RWPE2 (cell line): ENCODE results near the gene COL21A1.

ENCODE experiments used
- ATAC-seq: fragments of 200-7000 bp; cut with Tn5 transposase; 3 replicates; pipeline ENCODE4 v1.9.1; 2021; ENCODE audit warnings: low read depth
- DNase-seq: peaks from one replicate; pipeline ENCODE4 v3.0.0-alpha.2; 2020; ENCODE audit warnings: low spot score
- H3K27ac ChIP-seq: fragments of 450-650 bp; 2 replicates; pipeline ENCODE4 v1.5.1; 2017; ENCODE audit warnings: mild to moderate bottlenecking; ENCODE audit not compliant: poor library complexity, severe bottlenecking
- H3K27me3 ChIP-seq: fragments of 250-450 bp; sonication (Bioruptor Pico); 2 replicates; pipeline ENCODE4 v1.5.1; 2021; ENCODE audit warnings: mild to moderate bottlenecking, moderate library complexity; ENCODE audit not compliant: insufficient read depth, poor library complexity, severe bottlenecking
- H3K36me3 ChIP-seq: fragments of 250-450 bp; sonication (Bioruptor Pico); 2 replicates; pipeline ENCODE4 v1.5.1; 2020; ENCODE audit warnings: low read depth, mild to moderate bottlenecking, moderate library complexity
- H3K4me1 ChIP-seq: fragments of 250-450 bp; sonication (Bioruptor Pico); 2 replicates; pipeline ENCODE4 v1.5.1; 2021; ENCODE audit warnings: mild to moderate bottlenecking, moderate library complexity; ENCODE audit not compliant: insufficient read depth, poor library complexity, severe bottlenecking
- H3K4me3 ChIP-seq: fragments of 250-450 bp; sonication (Bioruptor Pico); 2 replicates; pipeline ENCODE4 v1.5.1; 2021; ENCODE audit warnings: mild to moderate bottlenecking, moderate library complexity; ENCODE audit not compliant: severe bottlenecking
- H3K9me3 ChIP-seq: fragments of 250-450 bp; sonication (Bioruptor Pico); 2 replicates; pipeline ENCODE4 v1.5.1; 2021; ENCODE audit warnings: mild to moderate bottlenecking, moderate library complexity; ENCODE audit not compliant: severe bottlenecking
- CTCF ChIP-seq: fragments of 450-650 bp; IDR thresholded peaks from one replicate; pipeline ENCODE4 v1.5.1; 2017; ENCODE audit warnings: mild to moderate bottlenecking, moderate library complexity; ENCODE audit not compliant: poor library complexity, severe bottlenecking

The COL21A1 gene

GRCh38 chr6:56172144-56172543 lies 75.2 kb downstream of the COL21A1 start:
- ATAC-seq (no peak), DNase-seq (no peak)
- Histone ChIP-seq H3K36me3 (no peaks in the 10 kb centered on the region), H3K4me3 (no peak overlapping the region), H3K27ac (no peak overlapping the region), H3K9me3 (peaks cover 4% of the 10 kb centered on the region), H3K4me1 (peaks cover 5% of the 10 kb centered on the region), H3K27me3 (no peaks in the 10 kb centered on the region)
- TF ChIP-seq CTCF: no peak

- ATAC-seq (peak; percentile 50; the same call in 1 of the 3 replicates), DNase-seq (no peak)
- no peak overlapping the region for H3K4me3 ChIP-seq
- no peaks in the 10 kb centered on the region for H3K36me3 ChIP-seq
- TF ChIP-seq CTCF: no peak
- no peaks in the 10 kb centered on the region for H3K27me3 ChIP-seq
- no peak overlapping the region for H3K27ac ChIP-seq
- peaks cover 4% of the 10 kb centered on the region for H3K9me3 ChIP-seq
- H3K4me1 ChIP-seq: peaks cover 12% of the 10 kb centered on the region
Measured at GRCh38 chr6:56169366-56169765, 78.0 kb downstream of the COL21A1 start.

- H3K9me3 ChIP-seq: peaks cover 4% of the 10 kb centered on the region
- no peaks in the 10 kb centered on the region for H3K36me3 ChIP-seq
- TF ChIP-seq CTCF: no peak
- H3K27me3 ChIP-seq: no peaks in the 10 kb centered on the region
- H3K27ac ChIP-seq: no peak overlapping the region
- peak; percentile 12; the same call in 1 of the 3 replicates for ATAC-seq
- DNase-seq: no peak
- peaks cover 12% of the 10 kb centered on the region for H3K4me1 ChIP-seq
- no peak overlapping the region for H3K4me3 ChIP-seq
Measured at GRCh38 chr6:56168596-56168995, 78.8 kb downstream of the COL21A1 start.

GRCh38 chr6:56162081-56162480 lies 85.3 kb downstream of the COL21A1 start:
- no peak for TF ChIP-seq CTCF
- DNase-seq (no peak), ATAC-seq (no peak)
- Histone ChIP-seq H3K27me3 (no peaks in the 10 kb centered on the region), H3K4me1 (peaks cover 7% of the 10 kb centered on the region), H3K27ac (no peak overlapping the region), H3K9me3 (no peaks in the 10 kb centered on the region), H3K4me3 (no peak overlapping the region), H3K36me3 (no peaks in the 10 kb centered on the region)

GRCh38 chr6:56160489-56160888 lies 86.9 kb downstream of the COL21A1 start:
- no peak overlapping the region for H3K27ac ChIP-seq
- no peak overlapping the region for H3K4me3 ChIP-seq
- H3K36me3 ChIP-seq: no peaks in the 10 kb centered on the region
- no peaks in the 10 kb centered on the region for H3K4me1 ChIP-seq
- H3K9me3 ChIP-seq: no peaks in the 10 kb centered on the region
- no peaks in the 10 kb centered on the region for H3K27me3 ChIP-seq
- DNase-seq (no peak), ATAC-seq (no peak)
- TF ChIP-seq CTCF: no peak
